Astrocyte (in vitro differentiated cells and primary cell): ENCODE data around the gene CDK3.

Source experiments
- CTCF ChIP-seq: IDR thresholded peaks from 2 replicates; pipeline ENCODE4 v1.5.1; 2011; ENCODE audit warnings: low read depth, mild to moderate bottlenecking, inconsistent platforms, low read length, moderate library complexity; ENCODE audit not compliant: insufficient read depth
- EZH2 ChIP-seq: IDR thresholded peaks from 2 replicates; pipeline ENCODE4 v1.6.1; 2012; ENCODE audit warnings: mild to moderate bottlenecking, low read length, inconsistent platforms; ENCODE audit not compliant: insufficient read depth

- TF ChIP-seq CTCF (no peak), EZH2 (no peak)
Measured at GRCh38 chr17:75970626-75971025, 30.0 kb upstream of the CDK3 start.
